CD4-positive, CD25-positive, alpha-beta regulatory T cell (primary cell): Measurements from ENCODE around the gene SRC. TPM values are rescaled to one million over a fixed set of nuclear protein-coding genes. Genes with fewer than 3 reads are reported as not detected.

Experiments used
- ATAC-seq, 2 donors: fragments of 150-1000 bp; cut with Tn5 transposase; one replicate each; pipeline ENCODE4 v1.10.0; 2021; ENCODE audit warnings: low read depth in 2 of 2, moderate number of reproducible peaks in 2 of 2, moderate library complexity in 1 of 2
- DNase-seq, 3 donors: peaks; one replicate each; pipeline versions ENCODE4 v3.0.0 to v3.0.0-alpha.2; 2012 to 2022; ENCODE audit warnings: mixed read lengths in 1 of 3
- H3K27ac ChIP-seq: one replicate; pipeline ENCODE4 v1.7.0; 2013; ENCODE audit warnings: mild to moderate bottlenecking, low read length; ENCODE audit not compliant: insufficient read depth, poor library complexity, severe bottlenecking
- H3K27me3 ChIP-seq: one replicate; pipeline ENCODE4 v1.7.0; 2013; ENCODE audit warnings: low read length; ENCODE audit not compliant: control insufficient read depth, insufficient read depth
- H3K36me3 ChIP-seq: one replicate; pipeline ENCODE4 v1.7.0; 2013; ENCODE audit warnings: mild to moderate bottlenecking, low read length, moderate library complexity; ENCODE audit not compliant: control insufficient read depth, insufficient read depth
- H3K4me1 ChIP-seq: 2 replicates; pipeline ENCODE4 v1.7.0; 2013; ENCODE audit warnings: mild to moderate bottlenecking, low read length; ENCODE audit not compliant: insufficient read depth, control insufficient read depth, poor library complexity, severe bottlenecking
- H3K4me3 ChIP-seq: one replicate; pipeline ENCODE4 v1.7.0; 2013; ENCODE audit warnings: low read depth, mild to moderate bottlenecking, low read length, moderate library complexity
- H3K9me3 ChIP-seq, 2 experiments: 1 replicate in 1 of 2; 2 replicates in 1 of 2; pipeline ENCODE4 v1.7.0; 2013; ENCODE audit warnings: low read length in 2 of 2, mild to moderate bottlenecking in 1 of 2, moderate library complexity in 1 of 2; ENCODE audit not compliant: control insufficient read depth in 2 of 2
- H3K27ac Mint-ChIP-seq, 3 donors: one replicate each; pipeline ENCODE4 v1.8.0; 2020 to 2022; ENCODE audit warnings: mild to moderate bottlenecking in 3 of 3, mixed read lengths in 3 of 3, moderate library complexity in 2 of 3
- H3K27me3 Mint-ChIP-seq: one replicate; pipeline ENCODE4 v1.8.0; 2022; ENCODE audit warnings: mild to moderate bottlenecking, mixed read lengths
- H3K36me3 Mint-ChIP-seq: one replicate; pipeline ENCODE4 v1.8.0; 2020; ENCODE audit warnings: mixed read lengths
- H3K4me1 Mint-ChIP-seq, 4 donors: one replicate each; pipeline ENCODE4 v1.8.0; 2020 to 2022; ENCODE audit warnings: mixed read lengths in 4 of 4, mild to moderate bottlenecking in 1 of 4
- H3K4me3 Mint-ChIP-seq, 4 donors: one replicate each; pipeline ENCODE4 v1.8.0; 2020 to 2022; ENCODE audit warnings: mild to moderate bottlenecking in 4 of 4, mixed read lengths in 4 of 4, moderate library complexity in 3 of 4
- H3K9me3 Mint-ChIP-seq, 7 donors: one replicate each; pipeline ENCODE4 v1.8.0; 2020 to 2022; ENCODE audit warnings: mixed read lengths in 7 of 7, mild to moderate bottlenecking in 3 of 7, moderate library complexity in 2 of 7
- polyA plus RNA-seq, 4 donors: library from polyadenylated mRNA; unstranded; fragments of 300-500 nt; fragmentation: Illumina TruSeq; gene quantifications; one replicate each; pipeline ENCODE4 v1.2.3, GENCODE V29; 2021
- total RNA-seq: library from RNA; stranded (reverse); gene quantifications from one replicate; pipeline ENCODE4 v1.2.3, GENCODE V29; 2022

Gene SRC
- total and polyA plus RNA-seq, 5 donors from 2014 or later: 0.29 to 5.5 (median 0.56) TPM; not detected in 1

GRCh38 chr20:37386505-37387251 lies 40.7 kb downstream of the SRC start:
- Mint-ChIP-seq H3K4me1 (peaks cover 0 to 6% (median 2%) of the 10 kb centered on the region in 4 donors), H3K36me3 (peaks cover 4% of the 10 kb centered on the region), H3K27me3 (no peaks in the 10 kb centered on the region), H3K27ac (no peak overlapping the region), H3K9me3 (no peaks in the 10 kb centered on the region), H3K4me3 (peak overlapping the region in 1 of 4 donors; percentile 62)
- Histone ChIP-seq H3K27me3 (no peaks in the 10 kb centered on the region), H3K4me1 (peaks cover 5% of the 10 kb centered on the region), H3K36me3 (no peaks in the 10 kb centered on the region), H3K4me3 (no peak overlapping the region), H3K9me3 (no peaks in the 10 kb centered on the region), H3K27ac (no peak overlapping the region)
- no peak for ATAC-seq
- DNase-seq: no peak

GRCh38 chr20:37387519-37388269 lies 41.8 kb downstream of the SRC start:
- H3K27me3 ChIP-seq: no peaks in the 10 kb centered on the region
- H3K27ac ChIP-seq: no peak overlapping the region
- Mint-ChIP-seq H3K4me1 (peaks cover 0 to 6% (median 2%) of the 10 kb centered on the region in 4 donors), H3K27ac (no peak overlapping the region), H3K27me3 (no peaks in the 10 kb centered on the region), H3K9me3 (no peaks in the 10 kb centered on the region), H3K4me3 (peak overlapping the region in 1 of 4 donors; percentile 62), H3K36me3 (peaks cover 4% of the 10 kb centered on the region)
- no peaks in the 10 kb centered on the region for H3K36me3 ChIP-seq
- no peak for ATAC-seq
- H3K4me3 ChIP-seq: no peak overlapping the region
- H3K4me1 ChIP-seq: peaks cover 5% of the 10 kb centered on the region
- H3K9me3 ChIP-seq: no peaks in the 10 kb centered on the region
- no peak for DNase-seq

GRCh38 chr20:37388831-37389230 lies 42.9 kb downstream of the SRC start:
- no peak overlapping the region for H3K27ac Mint-ChIP-seq
- peaks cover 0 to 6% (median 2%) of the 10 kb centered on the region in 4 donors for H3K4me1 Mint-ChIP-seq
- Histone ChIP-seq H3K27me3 (no peaks in the 10 kb centered on the region), H3K4me1 (peaks cover 5% of the 10 kb centered on the region), H3K9me3 (no peaks in the 10 kb centered on the region), H3K27ac (no peak overlapping the region), H3K36me3 (no peaks in the 10 kb centered on the region), H3K4me3 (no peak overlapping the region)
- no peaks in the 10 kb centered on the region for H3K9me3 Mint-ChIP-seq
- peaks cover 4% of the 10 kb centered on the region for H3K36me3 Mint-ChIP-seq
- no peak for ATAC-seq
- H3K27me3 Mint-ChIP-seq: no peaks in the 10 kb centered on the region
- H3K4me3 Mint-ChIP-seq: no peak overlapping the region
- no peak for DNase-seq

DNA sequence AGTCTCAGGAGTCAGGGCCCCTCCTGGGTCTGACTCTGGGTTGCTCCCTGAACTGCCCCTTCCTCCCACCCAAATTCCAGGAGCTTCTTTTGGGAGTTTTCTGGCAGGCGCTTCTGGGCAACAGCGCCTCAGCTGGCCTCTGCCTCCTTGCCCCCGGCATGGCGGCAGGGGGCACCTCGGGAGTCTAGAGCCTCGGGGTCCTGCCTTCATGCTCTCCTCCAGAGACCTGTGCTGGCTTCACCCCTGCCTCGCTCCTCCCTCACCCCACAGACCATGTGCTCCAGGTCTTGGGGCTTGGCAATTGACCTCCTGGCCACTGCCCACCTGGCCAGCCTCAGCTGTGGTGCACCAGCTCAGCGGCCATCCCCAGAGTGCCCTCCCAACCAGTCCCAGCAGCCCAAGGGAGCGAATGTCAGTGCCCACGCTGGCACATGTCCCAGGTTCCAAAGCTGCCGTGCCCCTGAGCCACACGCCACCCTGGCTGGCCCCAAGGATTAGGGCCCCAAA lies 43.4 kb downstream of the SRC start:
- H3K36me3 Mint-ChIP-seq: peaks cover 4% of the 10 kb centered on the region
- Histone ChIP-seq H3K27me3 (no peaks in the 10 kb centered on the region), H3K27ac (no peak overlapping the region), H3K9me3 (no peaks in the 10 kb centered on the region), H3K4me3 (no peak overlapping the region), H3K4me1 (peaks cover 5% of the 10 kb centered on the region), H3K36me3 (no peaks in the 10 kb centered on the region)
- no peaks in the 10 kb centered on the region for H3K27me3 Mint-ChIP-seq
- H3K9me3 Mint-ChIP-seq: no peaks in the 10 kb centered on the region
- DNase-seq: no peak
- H3K4me1 Mint-ChIP-seq: peaks cover 0 to 6% (median 2%) of the 10 kb centered on the region in 4 donors
- H3K27ac Mint-ChIP-seq: no peak overlapping the region
- no peak overlapping the region for H3K4me3 Mint-ChIP-seq
- ATAC-seq: no peak

- Histone ChIP-seq H3K27me3 (no peaks in the 10 kb centered on the region), H3K27ac (no peak overlapping the region), H3K4me1 (peaks cover 4% of the 10 kb centered on the region), H3K4me3 (no peak overlapping the region), H3K9me3 (no peaks in the 10 kb centered on the region), H3K36me3 (no peaks in the 10 kb centered on the region)
- Mint-ChIP-seq H3K36me3 (peaks cover 3% of the 10 kb centered on the region), H3K27me3 (no peaks in the 10 kb centered on the region), H3K4me3 (no peak overlapping the region), H3K9me3 (no peaks in the 10 kb centered on the region), H3K27ac (no peak overlapping the region), H3K4me1 (peaks cover 0 to 4% (median 1%) of the 10 kb centered on the region in 4 donors)
- ATAC-seq (no peak), DNase-seq (no peak)
These were observed 43.9 kb downstream of the SRC start for GRCh38 chr20:37389844-37390275.

DNA sequence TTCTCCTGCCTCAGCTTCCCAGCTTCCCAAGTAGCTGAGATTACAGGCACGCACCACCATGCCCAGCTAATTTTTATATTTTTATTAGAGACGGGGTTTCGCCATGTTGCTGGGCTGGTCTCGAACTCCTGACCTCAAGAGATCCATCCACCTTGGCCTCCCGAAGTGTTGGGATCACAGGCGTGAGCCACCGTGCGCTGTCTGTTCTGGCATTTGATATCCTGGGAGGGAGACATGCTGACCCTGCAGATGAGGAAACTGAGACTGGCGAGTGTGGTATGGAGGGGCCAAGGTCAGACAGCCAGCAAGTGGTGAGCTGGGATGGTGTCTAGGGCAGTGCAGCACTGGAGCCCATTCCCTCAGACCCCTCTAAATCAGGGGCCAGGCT lies 44.6 kb downstream of the SRC start:
- Histone ChIP-seq H3K27ac (no peak overlapping the region), H3K4me1 (no peaks in the 10 kb centered on the region), H3K4me3 (no peak overlapping the region), H3K9me3 (no peaks in the 10 kb centered on the region), H3K36me3 (no peaks in the 10 kb centered on the region), H3K27me3 (no peaks in the 10 kb centered on the region)
- no peak overlapping the region for H3K4me3 Mint-ChIP-seq
- H3K9me3 Mint-ChIP-seq: no peaks in the 10 kb centered on the region
- ATAC-seq (no peak), DNase-seq (no peak)
- H3K27ac Mint-ChIP-seq: no peak overlapping the region
- H3K4me1 Mint-ChIP-seq: no peaks in the 10 kb centered on the region
- no peaks in the 10 kb centered on the region for H3K27me3 Mint-ChIP-seq
- no peaks in the 10 kb centered on the region for H3K36me3 Mint-ChIP-seq

DNA sequence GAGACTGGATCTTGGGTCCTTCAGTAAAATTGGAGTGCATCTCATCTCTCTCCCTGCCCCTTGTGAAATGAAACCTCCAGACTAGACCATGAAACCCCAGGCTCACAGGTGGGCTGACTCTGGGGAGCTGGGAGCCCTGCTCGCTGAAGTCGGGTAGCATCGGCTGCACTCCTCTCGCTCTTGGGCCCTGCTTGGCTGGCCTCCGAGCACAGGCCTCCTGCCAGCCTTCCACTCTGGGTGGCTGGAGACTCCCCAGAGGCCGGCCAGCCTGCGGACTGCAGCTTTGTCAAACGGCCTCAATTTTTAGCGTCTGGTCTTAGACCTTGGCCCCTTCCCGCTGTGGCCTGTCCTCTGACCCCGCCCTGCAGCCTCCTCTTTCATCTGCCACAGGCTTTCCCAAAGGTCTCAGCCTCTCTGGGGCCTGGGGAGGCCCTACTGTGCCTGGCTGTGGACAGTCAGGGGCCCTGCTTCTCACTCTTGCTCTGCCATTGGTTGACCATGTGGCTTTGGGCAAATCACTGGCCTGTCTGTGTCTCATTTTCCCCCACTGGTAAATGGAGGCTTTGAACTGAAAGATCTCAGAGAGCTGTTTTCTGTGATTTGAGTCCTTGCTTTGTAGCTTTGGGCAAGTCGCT lies 45.1 kb downstream of the SRC start:
- DNase-seq (no peak), ATAC-seq (no peak)
- Histone ChIP-seq H3K4me3 (no peak overlapping the region), H3K36me3 (no peaks in the 10 kb centered on the region), H3K4me1 (no peaks in the 10 kb centered on the region), H3K27me3 (no peaks in the 10 kb centered on the region), H3K9me3 (no peaks in the 10 kb centered on the region), H3K27ac (no peak overlapping the region)
- H3K4me3 Mint-ChIP-seq: no peak overlapping the region
- no peaks in the 10 kb centered on the region for H3K4me1 Mint-ChIP-seq
- H3K27ac Mint-ChIP-seq: no peak overlapping the region
- H3K9me3 Mint-ChIP-seq: no peaks in the 10 kb centered on the region
- no peaks in the 10 kb centered on the region for H3K36me3 Mint-ChIP-seq
- no peaks in the 10 kb centered on the region for H3K27me3 Mint-ChIP-seq
